ENCODE data around the gene RFPL1. TPM values are rescaled to one million over a fixed set of nuclear protein-coding genes. Genes with fewer than 3 reads are reported as not detected.

Gene RFPL1
- total RNA-seq, 1 experiment from 2014 or later = not detected

DNA sequence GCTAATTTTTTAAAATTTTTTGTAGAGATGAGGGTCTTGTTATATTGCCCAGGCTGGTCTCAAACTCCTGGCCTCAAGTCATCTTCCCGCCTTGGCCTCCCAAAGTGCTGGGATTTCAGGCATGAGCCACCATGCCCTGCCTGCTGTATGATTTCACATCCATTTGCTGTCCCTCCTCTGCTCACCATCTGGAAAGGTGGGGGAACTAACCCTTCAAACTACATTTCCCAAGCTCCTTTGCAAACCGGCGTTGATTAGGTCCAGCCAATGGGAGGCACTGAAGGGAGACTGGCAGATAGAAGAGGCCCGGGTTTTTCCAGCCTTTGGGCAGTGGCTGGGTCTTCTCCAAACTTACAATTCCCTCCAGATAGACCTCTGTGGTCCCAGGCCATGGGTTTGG lies 19.3 kb downstream of the RFPL1 start:
- TF ChIP-seq, protein P1, sequence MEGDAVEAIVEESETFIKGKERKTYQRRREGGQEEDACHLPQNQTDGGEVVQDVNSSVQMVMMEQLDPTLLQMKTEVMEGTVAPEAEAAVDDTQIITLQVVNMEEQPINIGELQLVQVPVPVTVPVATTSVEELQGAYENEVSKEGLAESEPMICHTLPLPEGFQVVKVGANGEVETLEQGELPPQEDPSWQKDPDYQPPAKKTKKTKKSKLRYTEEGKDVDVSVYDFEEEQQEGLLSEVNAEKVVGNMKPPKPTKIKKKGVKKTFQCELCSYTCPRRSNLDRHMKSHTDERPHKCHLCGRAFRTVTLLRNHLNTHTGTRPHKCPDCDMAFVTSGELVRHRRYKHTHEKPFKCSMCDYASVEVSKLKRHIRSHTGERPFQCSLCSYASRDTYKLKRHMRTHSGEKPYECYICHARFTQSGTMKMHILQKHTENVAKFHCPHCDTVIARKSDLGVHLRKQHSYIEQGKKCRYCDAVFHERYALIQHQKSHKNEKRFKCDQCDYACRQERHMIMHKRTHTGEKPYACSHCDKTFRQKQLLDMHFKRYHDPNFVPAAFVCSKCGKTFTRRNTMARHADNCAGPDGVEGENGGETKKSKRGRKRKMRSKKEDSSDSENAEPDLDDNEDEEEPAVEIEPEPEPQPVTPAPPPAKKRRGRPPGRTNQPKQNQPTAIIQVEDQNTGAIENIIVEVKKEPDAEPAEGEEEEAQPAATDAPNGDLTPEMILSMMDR (IDR thresholded peaks at IDR 0.05; ENCODE audit: unreplicated experiment) = no peak
- Mint-ChIP-seq H3K9me3 (ENCODE audit: unreplicated experiment) (no peaks in the 10 kb centered on the region), H3K27ac (ENCODE audit: low read depth, unreplicated experiment) (no peak overlapping the region), H3K27me3 (ENCODE audit: insufficient read depth, unreplicated experiment) (no peaks in the 10 kb centered on the region), H3K4me3 (ENCODE audit: unreplicated experiment) (no peak overlapping the region), H3K36me3 (ENCODE audit: insufficient read depth, unreplicated experiment) (no peaks in the 10 kb centered on the region), H3K4me1 (ENCODE audit: insufficient read depth, unreplicated experiment) (peaks cover 4% of the 10 kb centered on the region)
- CTCF ChIA-PET = interaction anchor here (1.3 to 1.5 kb wide), 2 partner anchors 12 to 179 kb away, joined by 4 to 8 read pairs; no protein-coding TSS in a partner anchor
- DNase-seq (ENCODE audit: unreplicated experiment) = peak; percentile 62
- BruUV-seq (replicated peaks) = no TSS peak
- POLR2A ChIA-PET = no interaction called here
- intact Hi-C loops (cut with micrococcal nuclease) = no loop called here

DNA sequence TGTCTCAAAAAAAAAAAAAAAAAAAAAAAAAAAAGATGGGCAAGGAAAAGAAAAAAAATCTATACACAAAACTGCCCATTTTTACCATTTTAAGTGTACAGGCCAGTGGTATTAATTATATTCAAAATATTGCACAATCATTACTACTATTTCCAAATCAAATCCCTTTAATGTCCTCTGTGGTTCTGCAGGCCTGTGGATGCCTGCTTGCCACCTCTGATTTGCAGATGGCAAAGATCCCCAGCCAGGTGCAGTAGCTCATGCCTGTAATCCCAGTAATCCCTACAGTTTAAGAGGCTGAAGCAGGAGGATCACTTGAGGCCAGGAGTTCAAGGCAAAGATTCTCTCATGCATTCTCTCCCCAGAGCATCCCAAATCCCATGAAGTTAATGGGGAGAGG lies 20.2 kb downstream of the RFPL1 start:
- Mint-ChIP-seq H3K36me3 (ENCODE audit: insufficient read depth, unreplicated experiment) (no peaks in the 10 kb centered on the region), H3K9me3 (ENCODE audit: unreplicated experiment) (no peaks in the 10 kb centered on the region), H3K4me1 (ENCODE audit: insufficient read depth, unreplicated experiment) (peaks cover 4% of the 10 kb centered on the region), H3K27me3 (ENCODE audit: insufficient read depth, unreplicated experiment) (no peaks in the 10 kb centered on the region), H3K27ac (ENCODE audit: low read depth, unreplicated experiment) (no peak overlapping the region), H3K4me3 (ENCODE audit: unreplicated experiment) (no peak overlapping the region)
- CTCF ChIA-PET = no interaction called here
- POLR2A ChIA-PET = interaction anchor here (0.7 to 1.0 kb wide), 2 partner anchors 11 to 16 kb away, joined by 3 read pairs; no protein-coding TSS in a partner anchor
- TF ChIP-seq, protein P1 (IDR thresholded peaks at IDR 0.05; ENCODE audit: unreplicated experiment) = no peak
- BruUV-seq (replicated peaks) = no TSS peak
- no peak for DNase-seq (ENCODE audit: unreplicated experiment)
- intact Hi-C loops (cut with micrococcal nuclease) = no loop called here

DNA sequence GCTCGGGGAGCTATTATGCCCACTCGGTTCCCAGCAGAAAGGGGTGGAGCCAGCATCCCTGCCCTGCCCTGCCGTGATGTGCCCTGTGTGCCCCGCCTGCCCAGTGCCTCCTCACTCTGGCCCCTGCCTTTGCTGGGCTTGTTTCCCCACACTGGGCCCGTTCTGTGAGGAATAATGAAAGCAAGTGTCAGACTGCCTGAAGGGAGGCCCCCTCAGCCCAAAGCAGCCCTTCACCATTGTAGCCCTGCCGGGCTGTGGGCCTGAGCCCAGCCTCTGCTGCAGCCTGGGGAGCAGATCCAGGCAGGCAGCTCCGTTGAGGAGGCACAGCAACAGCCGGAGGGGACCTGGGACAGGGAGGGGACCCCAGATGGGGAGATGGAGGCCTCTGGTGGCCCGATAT lies 21.4 kb downstream of the RFPL1 start:
- TF ChIP-seq, protein P1 (IDR thresholded peaks at IDR 0.05; ENCODE audit: unreplicated experiment) = no peak
- CTCF ChIA-PET = interaction anchor here (0.6 to 0.7 kb wide), 2 partner anchors 11 to 174 kb away, joined by 3 read pairs; no protein-coding TSS in a partner anchor

GRCh38 chr22:29461263-29461662 lies 22.9 kb downstream of the RFPL1 start:
- intact Hi-C loops (cut with micrococcal nuclease) = no loop called here
- Mint-ChIP-seq H3K36me3 (ENCODE audit: insufficient read depth, unreplicated experiment) (no peaks in the 10 kb centered on the region), H3K27me3 (ENCODE audit: insufficient read depth, unreplicated experiment) (no peaks in the 10 kb centered on the region), H3K27ac (ENCODE audit: low read depth, unreplicated experiment) (no peak overlapping the region), H3K4me1 (ENCODE audit: insufficient read depth, unreplicated experiment) (peaks cover 4% of the 10 kb centered on the region), H3K4me3 (ENCODE audit: unreplicated experiment) (no peak overlapping the region), H3K9me3 (ENCODE audit: unreplicated experiment) (no peaks in the 10 kb centered on the region)
- no TSS peak for BruUV-seq (replicated peaks)
- POLR2A ChIA-PET = no interaction called here
- DNase-seq (ENCODE audit: unreplicated experiment) = no peak
- TF ChIP-seq, protein P1 (IDR thresholded peaks at IDR 0.05; ENCODE audit: unreplicated experiment) = no peak
- CTCF ChIA-PET = no interaction called here

More for the DNA sequence above, 21.4 kb downstream of the RFPL1 start:
- Mint-ChIP-seq H3K27ac (ENCODE audit: low read depth, unreplicated experiment) (no peak overlapping the region), H3K9me3 (ENCODE audit: unreplicated experiment) (no peaks in the 10 kb centered on the region), H3K36me3 (ENCODE audit: insufficient read depth, unreplicated experiment) (no peaks in the 10 kb centered on the region), H3K4me3 (ENCODE audit: unreplicated experiment) (no peak overlapping the region), H3K4me1 (ENCODE audit: insufficient read depth, unreplicated experiment) (peaks cover 4% of the 10 kb centered on the region), H3K27me3 (ENCODE audit: insufficient read depth, unreplicated experiment) (no peaks in the 10 kb centered on the region)
- intact Hi-C loops (cut with micrococcal nuclease) = no loop called here
- POLR2A ChIA-PET = no interaction called here
- BruUV-seq (replicated peaks) = no TSS peak
- no peak for DNase-seq (ENCODE audit: unreplicated experiment)

Data from MCF 10A (cell line).